Measurements from ENCODE around the gene SCOC.

Gene SCOC

GRCh38 chr4:140351093-140352075 is 22.1 kb upstream of the SCOC start:
- no peak for TF ChIP-seq ZNF274 (IDR thresholded peaks at IDR 0.05; ENCODE audit: low read depth, low read length)
- no peak overlapping the region for H3K4me3 ChIP-seq (ENCODE audit: low read length)

- no peak for TF ChIP-seq ZNF274 (IDR thresholded peaks at IDR 0.05; ENCODE audit: low read depth, low read length)
- no peak overlapping the region for H3K4me3 ChIP-seq (ENCODE audit: low read length)
Measured at GRCh38 chr4:140353786-140354185, 19.7 kb upstream of the SCOC start.

- no peak overlapping the region for H3K4me3 ChIP-seq (ENCODE audit: low read length)
- TF ChIP-seq ZNF274 (IDR thresholded peaks at IDR 0.05; ENCODE audit: low read depth, low read length), result no peak
Measured at GRCh38 chr4:140355288-140355687, 18.2 kb upstream of the SCOC start.

- no peak for TF ChIP-seq ZNF274 (IDR thresholded peaks at IDR 0.05; ENCODE audit: low read depth, low read length)
- no peak overlapping the region for H3K4me3 ChIP-seq (ENCODE audit: low read length)
Measured at GRCh38 chr4:140357868-140358267, 15.6 kb upstream of the SCOC start.

GRCh38 chr4:140358281-140358680 is 15.2 kb upstream of the SCOC start:
- no peak overlapping the region for H3K4me3 ChIP-seq (ENCODE audit: low read length)
- no peak for TF ChIP-seq ZNF274 (IDR thresholded peaks at IDR 0.05; ENCODE audit: low read depth, low read length)

GRCh38 chr4:140359562-140360427 is 13.7 kb upstream of the SCOC start:
- H3K4me3 ChIP-seq (ENCODE audit: low read length), result no peak overlapping the region
- no peak for TF ChIP-seq ZNF274 (IDR thresholded peaks at IDR 0.05; ENCODE audit: low read depth, low read length)

GRCh38 chr4:140361099-140361498 is 12.3 kb upstream of the SCOC start:
- no peak overlapping the region for H3K4me3 ChIP-seq (ENCODE audit: low read length)
- no peak for TF ChIP-seq ZNF274 (IDR thresholded peaks at IDR 0.05; ENCODE audit: low read depth, low read length)

GRCh38 chr4:140363051-140363450 is 10.4 kb upstream of the SCOC start:
- no peak overlapping the region for H3K4me3 ChIP-seq (ENCODE audit: low read length)
- TF ChIP-seq ZNF274 (IDR thresholded peaks at IDR 0.05; ENCODE audit: low read depth, low read length), result no peak

- TF ChIP-seq ZNF274 (IDR thresholded peaks at IDR 0.05; ENCODE audit: low read depth, low read length), result no peak
- no peak overlapping the region for H3K4me3 ChIP-seq (ENCODE audit: low read length)
Measured at GRCh38 chr4:140363558-140363957, 9.9 kb upstream of the SCOC start.

- H3K4me3 ChIP-seq (ENCODE audit: low read length), result no peak overlapping the region
- no peak for TF ChIP-seq ZNF274 (IDR thresholded peaks at IDR 0.05; ENCODE audit: low read depth, low read length)
Measured at GRCh38 chr4:140367738-140368137, 5.7 kb upstream of the SCOC start.

GRCh38 chr4:140368686-140369085 is 4.8 kb upstream of the SCOC start:
- TF ChIP-seq ZNF274 (IDR thresholded peaks at IDR 0.05; ENCODE audit: low read depth, low read length), result no peak
- no peak overlapping the region for H3K4me3 ChIP-seq (ENCODE audit: low read length)

- peak overlapping the region; percentile 97 for H3K4me3 ChIP-seq (ENCODE audit: low read length)
- no peak for TF ChIP-seq ZNF274 (IDR thresholded peaks at IDR 0.05; ENCODE audit: low read depth, low read length)
Measured at GRCh38 chr4:140372751-140373327, 607 bp upstream of the SCOC start.

GRCh38 chr4:140374130-140374477 is 658 bp downstream of the SCOC start:
- TF ChIP-seq ZNF274 (IDR thresholded peaks at IDR 0.05; ENCODE audit: low read depth, low read length), result no peak
- peak overlapping the region; percentile 77 for H3K4me3 ChIP-seq (ENCODE audit: low read length)

- TF ChIP-seq ZNF274 (IDR thresholded peaks at IDR 0.05; ENCODE audit: low read depth, low read length), result no peak
- H3K4me3 ChIP-seq (ENCODE audit: low read length), result no peak overlapping the region
Measured at GRCh38 chr4:140382732-140383131, 9.3 kb downstream of the SCOC start.
